Measurements from ENCODE around the gene TMEM167A. TPM values are rescaled to one million over a fixed set of nuclear protein-coding genes. Genes with fewer than 3 reads are reported as not detected.

The TMEM167A gene
- total and polyA plus RNA-seq, 10 donors, result 19.3 to 68.7 (median 51.8) TPM

GRCh38 chr5:83011985-83012384 lies 65.2 kb downstream of the TMEM167A start:
- Histone ChIP-seq H3K27me3 (replicated peaks in 1 of 7) (no peaks in the 10 kb centered on the region), H3K4me3 (no peak overlapping the region), H3K4me1 (no peaks in the 10 kb centered on the region), H3K9me3 (no peaks in the 10 kb centered on the region), H3K36me3 (no peaks in the 10 kb centered on the region), H3K27ac (no peak overlapping the region)
- no peak for DNase-seq
- TF ChIP-seq POLR2AphosphoS5 (IDR thresholded peaks at IDR 0.05) (no peak), CTCF (IDR thresholded peaks at IDR 0.05 in 8 of 11, conservative IDR thresholded peaks at IDR 0.05 in 3 of 11) (no peak), POLR2A (IDR thresholded peaks at IDR 0.05) (no peak)
- intact Hi-C loops (cut with DNase I; ENCODE audit: low total_unique reads), result no loop called here
- WGBS, 5 donors, result 59 to 74% (median 70%) methylated on average over 3 of the region's 3 CpGs

- no peaks in the 10 kb centered on the region for H3K36me3 ChIP-seq
- TF ChIP-seq POLR2A (IDR thresholded peaks at IDR 0.05) (no peak), CTCF (IDR thresholded peaks at IDR 0.05 in 8 of 11, conservative IDR thresholded peaks at IDR 0.05 in 3 of 11) (no peak), POLR2AphosphoS5 (IDR thresholded peaks at IDR 0.05) (no peak)
- 42 to 61% (median 55%) methylated on average over 1 of the region's 1 CpG for WGBS, 5 donors
- no peak for DNase-seq
- intact Hi-C loops (cut with DNase I; ENCODE audit: low total_unique reads), result no loop called here
- H3K9me3 ChIP-seq, result no peaks in the 10 kb centered on the region
- no peaks in the 10 kb centered on the region for H3K4me1 ChIP-seq
- no peak overlapping the region for H3K27ac ChIP-seq
- H3K27me3 ChIP-seq (replicated peaks in 1 of 7), result no peaks in the 10 kb centered on the region
- no peak overlapping the region for H3K4me3 ChIP-seq
These were observed 67.8 kb downstream of the TMEM167A start for GRCh38 chr5:83009408-83009807.

GRCh38 chr5:83007755-83008154 lies 69.4 kb downstream of the TMEM167A start:
- Histone ChIP-seq H3K27ac (no peak overlapping the region), H3K36me3 (no peaks in the 10 kb centered on the region), H3K9me3 (no peaks in the 10 kb centered on the region), H3K27me3 (replicated peaks in 1 of 7) (no peaks in the 10 kb centered on the region), H3K4me1 (no peaks in the 10 kb centered on the region), H3K4me3 (no peak overlapping the region)
- no peak for TF ChIP-seq POLR2A (IDR thresholded peaks at IDR 0.05)
- TF ChIP-seq POLR2AphosphoS5 (IDR thresholded peaks at IDR 0.05), result no peak
- TF ChIP-seq CTCF (IDR thresholded peaks at IDR 0.05 in 8 of 11, conservative IDR thresholded peaks at IDR 0.05 in 3 of 11), result no peak
- intact Hi-C loops (cut with DNase I; ENCODE audit: low total_unique reads), result no loop called here
- 85 to 97% (median 87%) methylated on average over 1 of the region's 1 CpG for WGBS, 5 donors
- DNase-seq, result no peak

GRCh38 chr5:83006683-83007283 lies 70.4 kb downstream of the TMEM167A start:
- no peak for DNase-seq
- 86 to 97% (median 95%) methylated on average over 5 of the region's 5 CpGs for WGBS, 5 donors
- H3K27ac ChIP-seq, result no peak overlapping the region
- no peaks in the 10 kb centered on the region for H3K4me1 ChIP-seq
- no peaks in the 10 kb centered on the region for H3K9me3 ChIP-seq
- H3K36me3 ChIP-seq, result no peaks in the 10 kb centered on the region
- no peak overlapping the region for H3K4me3 ChIP-seq
- H3K27me3 ChIP-seq (replicated peaks in 1 of 7), result no peaks in the 10 kb centered on the region
- TF ChIP-seq POLR2AphosphoS5 (IDR thresholded peaks at IDR 0.05) (no peak), POLR2A (IDR thresholded peaks at IDR 0.05) (no peak), CTCF (IDR thresholded peaks at IDR 0.05 in 8 of 11, conservative IDR thresholded peaks at IDR 0.05 in 3 of 11) (no peak)
- intact Hi-C loops (cut with DNase I; ENCODE audit: low total_unique reads), result no loop called here

All from spleen (tissue), 11 donors.